Measurements from ENCODE around the gene MRM2.

The MRM2 gene

DNA sequence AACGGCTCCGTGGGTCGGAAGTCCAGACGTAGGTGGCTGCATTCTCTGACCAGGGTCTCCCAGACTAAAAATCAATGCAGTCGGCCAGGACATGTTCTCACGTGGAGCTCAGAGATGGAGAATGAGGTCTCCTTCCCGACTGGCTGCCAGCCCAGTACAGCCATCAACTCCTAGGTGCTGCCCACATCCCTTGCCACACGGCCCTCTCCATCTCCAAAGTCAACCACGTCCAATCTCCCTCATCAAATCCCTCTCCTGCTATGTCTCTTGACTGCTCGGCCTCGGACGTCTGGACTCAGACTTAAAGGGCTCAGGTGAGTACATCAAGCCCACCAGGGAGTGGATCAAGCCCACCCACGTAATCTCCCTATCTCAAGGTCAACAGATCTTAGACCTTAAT, 16.2 kb downstream of the MRM2 start:
- TF ChIP-seq, protein P1, sequence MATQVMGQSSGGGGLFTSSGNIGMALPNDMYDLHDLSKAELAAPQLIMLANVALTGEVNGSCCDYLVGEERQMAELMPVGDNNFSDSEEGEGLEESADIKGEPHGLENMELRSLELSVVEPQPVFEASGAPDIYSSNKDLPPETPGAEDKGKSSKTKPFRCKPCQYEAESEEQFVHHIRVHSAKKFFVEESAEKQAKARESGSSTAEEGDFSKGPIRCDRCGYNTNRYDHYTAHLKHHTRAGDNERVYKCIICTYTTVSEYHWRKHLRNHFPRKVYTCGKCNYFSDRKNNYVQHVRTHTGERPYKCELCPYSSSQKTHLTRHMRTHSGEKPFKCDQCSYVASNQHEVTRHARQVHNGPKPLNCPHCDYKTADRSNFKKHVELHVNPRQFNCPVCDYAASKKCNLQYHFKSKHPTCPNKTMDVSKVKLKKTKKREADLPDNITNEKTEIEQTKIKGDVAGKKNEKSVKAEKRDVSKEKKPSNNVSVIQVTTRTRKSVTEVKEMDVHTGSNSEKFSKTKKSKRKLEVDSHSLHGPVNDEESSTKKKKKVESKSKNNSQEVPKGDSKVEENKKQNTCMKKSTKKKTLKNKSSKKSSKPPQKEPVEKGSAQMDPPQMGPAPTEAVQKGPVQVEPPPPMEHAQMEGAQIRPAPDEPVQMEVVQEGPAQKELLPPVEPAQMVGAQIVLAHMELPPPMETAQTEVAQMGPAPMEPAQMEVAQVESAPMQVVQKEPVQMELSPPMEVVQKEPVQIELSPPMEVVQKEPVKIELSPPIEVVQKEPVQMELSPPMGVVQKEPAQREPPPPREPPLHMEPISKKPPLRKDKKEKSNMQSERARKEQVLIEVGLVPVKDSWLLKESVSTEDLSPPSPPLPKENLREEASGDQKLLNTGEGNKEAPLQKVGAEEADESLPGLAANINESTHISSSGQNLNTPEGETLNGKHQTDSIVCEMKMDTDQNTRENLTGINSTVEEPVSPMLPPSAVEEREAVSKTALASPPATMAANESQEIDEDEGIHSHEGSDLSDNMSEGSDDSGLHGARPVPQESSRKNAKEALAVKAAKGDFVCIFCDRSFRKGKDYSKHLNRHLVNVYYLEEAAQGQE (IDR thresholded peaks at IDR 0.05; ENCODE audit: insufficient read depth in 1 of 2, low read depth in 2 of 2, low read length in 2 of 2): no peak
- TF ChIP-seq FOXP2 (optimal IDR thresholded peaks at IDR 0.05; ENCODE audit: borderline replicate concordance, extremely low read depth, extremely low read length, insufficient read depth) (no peak), SIN3A (IDR thresholded peaks at IDR 0.05; ENCODE audit: borderline replicate concordance, insufficient read depth, low read length) (no peak), POLR2AphosphoS5 (IDR thresholded peaks at IDR 0.05; ENCODE audit: low read depth, low read length) (no peak), TAF1 (IDR thresholded peaks at IDR 0.05; ENCODE audit: borderline replicate concordance, insufficient read depth, low read length) (no peak)

- TF ChIP-seq SIN3A (IDR thresholded peaks at IDR 0.05; ENCODE audit: borderline replicate concordance, insufficient read depth, low read length) (no peak), TAF1 (IDR thresholded peaks at IDR 0.05; ENCODE audit: borderline replicate concordance, insufficient read depth, low read length) (no peak), POLR2AphosphoS5 (IDR thresholded peaks at IDR 0.05; ENCODE audit: low read depth, low read length) (no peak), FOXP2 (optimal IDR thresholded peaks at IDR 0.05; ENCODE audit: borderline replicate concordance, extremely low read depth, extremely low read length, insufficient read depth) (no peak)
- TF ChIP-seq, protein P1 (IDR thresholded peaks at IDR 0.05; ENCODE audit: insufficient read depth in 1 of 2, low read depth in 2 of 2, low read length in 2 of 2): no peak
These were observed 16.7 kb downstream of the MRM2 start for GRCh38 chr7:2225336-2225735.

- TF ChIP-seq SIN3A (IDR thresholded peaks at IDR 0.05; ENCODE audit: borderline replicate concordance, insufficient read depth, low read length) (no peak), TAF1 (IDR thresholded peaks at IDR 0.05; ENCODE audit: borderline replicate concordance, insufficient read depth, low read length) (no peak), FOXP2 (optimal IDR thresholded peaks at IDR 0.05; ENCODE audit: borderline replicate concordance, extremely low read depth, extremely low read length, insufficient read depth) (no peak), POLR2AphosphoS5 (IDR thresholded peaks at IDR 0.05; ENCODE audit: low read depth, low read length) (no peak)
- TF ChIP-seq, protein P1 (IDR thresholded peaks at IDR 0.05; ENCODE audit: insufficient read depth in 1 of 2, low read depth in 2 of 2, low read length in 2 of 2): no peak
These were observed 17.1 kb downstream of the MRM2 start for GRCh38 chr7:2224934-2225333.

DNA sequence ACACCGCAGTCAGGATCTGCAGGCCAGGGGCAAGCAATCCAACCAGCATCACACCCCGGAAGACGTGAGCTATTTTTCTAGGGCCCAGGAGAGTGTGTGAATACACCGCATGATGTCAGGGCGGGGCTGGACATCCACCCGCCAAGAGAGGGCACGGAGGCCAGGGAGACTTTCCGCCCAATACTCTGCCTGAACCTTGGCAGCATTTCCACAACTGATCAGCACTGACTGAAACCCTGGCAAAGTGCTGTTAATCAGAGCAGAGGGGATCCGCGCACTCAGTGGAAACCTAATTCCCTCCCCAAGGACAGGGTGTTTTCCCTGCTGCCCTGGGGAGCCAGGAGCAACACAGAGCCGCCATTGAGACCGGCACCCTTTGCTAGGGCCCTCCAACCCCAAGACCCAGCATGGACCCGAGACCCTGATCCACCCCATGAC, 17.5 kb downstream of the MRM2 start:
- TF ChIP-seq FOXP2 (optimal IDR thresholded peaks at IDR 0.05; ENCODE audit: borderline replicate concordance, extremely low read depth, extremely low read length, insufficient read depth): no peak
- TF ChIP-seq TAF1 (IDR thresholded peaks at IDR 0.05; ENCODE audit: borderline replicate concordance, insufficient read depth, low read length): no peak
- TF ChIP-seq POLR2AphosphoS5 (IDR thresholded peaks at IDR 0.05; ENCODE audit: low read depth, low read length): no peak
- TF ChIP-seq, protein P1 (IDR thresholded peaks at IDR 0.05; ENCODE audit: insufficient read depth in 1 of 2, low read depth in 2 of 2, low read length in 2 of 2): no peak
- TF ChIP-seq SIN3A (IDR thresholded peaks at IDR 0.05; ENCODE audit: borderline replicate concordance, insufficient read depth, low read length): no peak

GRCh38 chr7:2223321-2223720, 18.7 kb downstream of the MRM2 start:
- TF ChIP-seq TAF1 (IDR thresholded peaks at IDR 0.05; ENCODE audit: borderline replicate concordance, insufficient read depth, low read length) (no peak), FOXP2 (optimal IDR thresholded peaks at IDR 0.05; ENCODE audit: borderline replicate concordance, extremely low read depth, extremely low read length, insufficient read depth) (no peak), POLR2AphosphoS5 (IDR thresholded peaks at IDR 0.05; ENCODE audit: low read depth, low read length) (no peak), SIN3A (IDR thresholded peaks at IDR 0.05; ENCODE audit: borderline replicate concordance, insufficient read depth, low read length) (no peak)
- TF ChIP-seq, protein P1 (IDR thresholded peaks at IDR 0.05; ENCODE audit: insufficient read depth in 1 of 2, low read depth in 2 of 2, low read length in 2 of 2): no peak

All from PFSK-1 (cell line).